Measurements from ENCODE around the gene TPRX2. TPM values are rescaled to one million over a fixed set of nuclear protein-coding genes. Genes with fewer than 3 reads are reported as not detected.

Gene TPRX2
- total RNA-seq, 1 experiment from 2014 or later = not detected

Other genes starting within 250 kb of the TPRX2 start
- gene EHD2, start 145.8 kb upstream of the TPRX2 start, total RNA-seq (2014; rRNA removed) = 0.11 and 1.4 TPM in 2 replicates
- 61.5 and 83.9 TPM in 2 replicates for gene NOP53, start 113.7 kb upstream of the TPRX2 start, total RNA-seq (2014; rRNA removed)
- gene SELENOW, start 80.5 kb upstream of the TPRX2 start, total RNA-seq (2014; rRNA removed) = 277 and 278 TPM in 2 replicates
- not detected in 2 replicates for gene TPRX1, start 54.7 kb upstream of the TPRX2 start, total RNA-seq (2014; rRNA removed)
- not detected in 2 replicates for gene CRX, start 37.3 kb upstream of the TPRX2 start, total RNA-seq (2014; rRNA removed)
- gene SULT2A1, start 27.1 kb downstream of the TPRX2 start, total RNA-seq (2014; rRNA removed) = not detected in 2 replicates
- gene BSPH1, start 132.9 kb downstream of the TPRX2 start, total RNA-seq (2014; rRNA removed) = not detected in 2 replicates
- gene ELSPBP1, start 135.4 kb downstream of the TPRX2 start, total RNA-seq (2014; rRNA removed) = not detected in 2 replicates
- gene CABP5, start 184.8 kb downstream of the TPRX2 start, total RNA-seq (2014; rRNA removed) = not detected in 2 replicates

All from PC-3 (cell line).